Heart left ventricle (tissue), 13 donors: ENCODE measurements around the gene CNTNAP3B.
"Not testable (repeated sequence)": the region's sequence is repeated elsewhere in the genome, so short reads cannot be mapped to it uniquely, and the experiment has no call there.

Experiments
- CTCF ChIP-seq, 12 donors: fragments of 200-600 bp; sonication (generic) in 4 of 12; IDR thresholded peaks; one replicate each; pipeline versions ENCODE4 v1.5.0 to v1.8.0; 2018 to 2022; ENCODE audit warnings: antibody characterized with exemption in 12 of 12, mild to moderate bottlenecking in 5 of 12
- POLR2A ChIP-seq, 2 donors: fragments of 450-650 bp; IDR thresholded peaks; one replicate each; pipeline ENCODE4 v1.6.1; 2017; ENCODE audit warnings: antibody characterized with exemption in 2 of 2, mild to moderate bottlenecking in 2 of 2, moderate library complexity in 2 of 2
- donor health status: ischemic (EF 13 %, LVEDD 7.1; RV severe dilation, severe dysfunction).
- donor health status: DM: no; HTN: yes; CAD: no.
- donor health status: DM: no; HTN: no; CAD: no.
- donor health status: ischemic (EF 25% LVEDD 6.9; RV normal size, moderate dysfunction).
- donor health status: ischemic (EF 25% LVEDD 5.7; RV mildly dilated, moderate dysfunction).
- donor health status: ischemic (EF 35%, LVEDD 5.7; RV mildly dilated, moderate dysfunction).
- donor health status: nonischemic (EF 11% LVEDD 7.7; RV severe dilation, severe dysfunction).
- donor health status: DM: yes; HTN: yes; CAD: no.
- donor health status: PGD.
- donor health status: ischemic (EF 29% LVEDD 5.4; RV normal size, mild dysfunction).
- donor health status: nonischemic (EF 23%, LVEDD 6.1; RV moderate dilation, normal function).

- TF ChIP-seq CTCF, POLR2A (IDR thresholded peaks at IDR 0.05): not testable (repeated sequence)
Measured at GRCh38 chr9:41935727-41936126, 193.5 kb downstream of the CNTNAP3B start.
